Testis (tissue), 3 donors: Measurements from ENCODE around the gene PHKG1. TPM values are rescaled to one million over a fixed set of nuclear protein-coding genes. Genes with fewer than 3 reads are reported as not detected.
"Not testable (repeated sequence)": the region's sequence is repeated elsewhere in the genome, so short reads cannot be mapped to it uniquely, and the experiment has no call there.

ENCODE experiments used
- DNase-seq: peaks from one replicate; pipeline ENCODE4 v3.0.0-alpha.2; 2019
- H3K27ac ChIP-seq, 2 donors: fragments of 200-600 bp; sonication (generic); one replicate each; pipeline ENCODE4 v1.5.1; 2019
- H3K27me3 ChIP-seq: fragments of 200-600 bp; sonication (generic); one replicate; pipeline ENCODE4 v1.5.1; 2019
- H3K36me3 ChIP-seq: fragments of 200-600 bp; sonication (generic); one replicate; pipeline ENCODE4 v1.5.1; 2017; ENCODE audit warnings: low read depth; ENCODE audit errors: missing control alignments
- H3K4me1 ChIP-seq: fragments of 200-600 bp; sonication (generic); one replicate; pipeline ENCODE4 v1.5.1; 2019
- H3K4me3 ChIP-seq, 2 donors: fragments of 200-600 bp; sonication (generic); one replicate each; pipeline ENCODE4 v1.5.1; 2017 to 2019
- H3K9me3 ChIP-seq: fragments of 200-600 bp; sonication (generic); one replicate; pipeline ENCODE4 v1.5.1; 2017
- CTCF ChIP-seq, 3 experiments: fragments of 450-650 bp in 2 of 3; fragments of 200-600 bp in 1 of 3; sonication (generic) in 1 of 3; IDR thresholded peaks; one replicate each; pipeline ENCODE4 v1.5.1; 2016 to 2019; ENCODE audit warnings: antibody characterized with exemption in 3 of 3, mild to moderate bottlenecking in 2 of 3, moderate library complexity in 1 of 3
- POLR2A ChIP-seq: fragments of 450-650 bp; IDR thresholded peaks from one replicate; pipeline ENCODE4 v1.6.1; 2017; ENCODE audit warnings: antibody characterized with exemption, mild to moderate bottlenecking, moderate library complexity
- WGBS, 2 donors: methylation state at CpG; one replicate each; pipeline ENCODE4 v1.1.5; 2018; 5-methylcytosine and 5-hydroxymethylcytosine counted together
- intact Hi-C: fragments of 100-400 bp; cut with DNase I; formaldehyde crosslinking; loops from one replicate; pipeline ENCODE4 v1.15.1; 2023; ENCODE audit warnings: low total_unique reads
- polyA plus RNA-seq: library from polyadenylated mRNA; stranded (reverse); fragments of 350-450 nt; fragmentation: Illumina TruSeq; extraction: RNeasy Lipid Tissue Mini Kit (QIAGEN cat#74804); gene quantifications from one replicate; pipeline ENCODE4 v1.2.3, GENCODE V29; 2014; ENCODE audit warnings: low read depth, low replicate concordance; ENCODE audit not compliant: insufficient read depth
- total RNA-seq, 2 donors: library from RNA; depleted of rRNA; stranded (reverse); fragments of >200 nt; gene quantifications; one replicate each; pipeline ENCODE4 v1.2.3, GENCODE V29; 2016

Gene PHKG1
- total and polyA plus RNA-seq, 3 donors from 2014 or later, result 1.5 to 2.8 (median 2.1) TPM

GRCh38 chr7:56097700-56098099, 4.9 kb upstream of the PHKG1 start:
- Histone ChIP-seq H3K4me1 (peaks cover 6% of the 10 kb centered on the region), H3K9me3 (no peaks in the 10 kb centered on the region), H3K27ac (no peak overlapping the region), H3K4me3 (no peak overlapping the region), H3K36me3 (no peaks in the 10 kb centered on the region), H3K27me3 (no peaks in the 10 kb centered on the region)
- 54 to 58% methylated on average over 5 of the region's 5 CpGs for WGBS, 2 donors
- no peak for DNase-seq
- TF ChIP-seq CTCF (IDR thresholded peaks at IDR 0.05), result no peak
- no peak for TF ChIP-seq POLR2A
- intact Hi-C loops, result no loop called here

GRCh38 chr7:56092388-56092787, 364 bp downstream of the PHKG1 start:
- Histone ChIP-seq H3K4me1 (peaks cover 13% of the 10 kb centered on the region), H3K27ac (peak overlapping the region in 1 of 2 donors; percentile 29)
- WGBS, 2 donors, result 34 to 52% methylated on average over 5 to 6 of the region's 6 CpGs
- H3K36me3 ChIP-seq, H3K27me3 ChIP-seq, DNase-seq, H3K9me3 ChIP-seq, intact Hi-C loops, H3K4me3 ChIP-seq: not testable (repeated sequence)

GRCh38 chr7:56091591-56091990, 1.2 kb downstream of the PHKG1 start:
- Histone ChIP-seq H3K9me3 (no peaks in the 10 kb centered on the region), H3K27me3 (no peaks in the 10 kb centered on the region), H3K36me3 (no peaks in the 10 kb centered on the region), H3K4me1 (peaks cover 13% of the 10 kb centered on the region), H3K4me3 (no peak overlapping the region), H3K27ac (peak overlapping the region in 1 of 2 donors; percentile 29)
- DNase-seq, result no peak
- TF ChIP-seq POLR2A (no peak), CTCF (IDR thresholded peaks at IDR 0.05) (no peak)
- 50 to 82% methylated on average over 1 to 3 of the region's 3 CpGs for WGBS, 2 donors
- intact Hi-C loops, result no loop called here

GRCh38 chr7:56087445-56087844, 5.3 kb downstream of the PHKG1 start:
- Histone ChIP-seq H3K9me3 (no peaks in the 10 kb centered on the region), H3K27me3 (no peaks in the 10 kb centered on the region), H3K27ac (no peak overlapping the region), H3K36me3 (no peaks in the 10 kb centered on the region), H3K4me1 (peaks cover 12% of the 10 kb centered on the region), H3K4me3 (no peak overlapping the region)
- DNase-seq, result no peak
- intact Hi-C loops, result no loop called here
- 89% methylated on average over 16 of the region's 16 CpGs; no CpG with 5 or more reads in 1 of the 2 donors for whole genome bisulfite sequencing, 2 donors
- no peak for TF ChIP-seq CTCF (IDR thresholded peaks at IDR 0.05)

GRCh38 chr7:56086761-56087160, 6.0 kb downstream of the PHKG1 start:
- H3K36me3 ChIP-seq, result no peaks in the 10 kb centered on the region
- TF ChIP-seq CTCF (IDR thresholded peaks at IDR 0.05) (no peak), POLR2A (no peak)
- 89 to 94% methylated on average over 7 of the region's 7 CpGs for WGBS, 2 donors

More at GRCh38 chr7:56086761-56087160, 6.0 kb downstream of the PHKG1 start:
- no peak for DNase-seq
- intact Hi-C loops, result no loop called here
- no peak overlapping the region for H3K4me3 ChIP-seq
- peaks cover 8% of the 10 kb centered on the region for H3K4me1 ChIP-seq
- no peaks in the 10 kb centered on the region for H3K27me3 ChIP-seq
- no peaks in the 10 kb centered on the region for H3K9me3 ChIP-seq
- no peak overlapping the region for H3K27ac ChIP-seq
